SK-N-MC (cell line): Measurements from ENCODE around the gene CHRNA1.

Source experiments
- DNase-seq: peaks from one replicate; pipeline ENCODE4 v3.0.0-alpha.2; 2011; ENCODE audit warnings: low read depth, low spot score
- H3K27ac ChIP-seq: fragments of 200-600 bp; sonication (generic); 2 replicates; pipeline ENCODE4 v1.5.1; 2016; ENCODE audit warnings: mixed run types
- H3K36me3 ChIP-seq: fragments of 200-600 bp; sonication (generic); 2 replicates; pipeline ENCODE4 v1.6.1; 2017; ENCODE audit warnings: antibody characterized with exemption, low read length, mixed read lengths; ENCODE audit not compliant: insufficient read depth
- H3K4me3 ChIP-seq: fragments of 200-600 bp; sonication (generic); 2 replicates; pipeline ENCODE4 v1.5.1; 2016
- H3K9ac ChIP-seq: fragments of 200-600 bp; sonication (generic); 2 replicates; pipeline ENCODE4 v1.8.0; 2017; ENCODE audit warnings: mixed run types, mixed read lengths; ENCODE audit not compliant: insufficient read length
- H3K9me3 ChIP-seq: fragments of 200-600 bp; sonication (generic); 2 replicates; pipeline ENCODE4 v1.6.1; 2017; ENCODE audit warnings: low read depth, mild to moderate bottlenecking, antibody characterized with exemption, low read length, moderate library complexity, mixed read lengths
- EZH2 ChIP-seq: fragments of 200-600 bp; sonication (generic); IDR thresholded peaks from one replicate; pipeline ENCODE4 v1.6.1; 2017; ENCODE audit warnings: antibody characterized with exemption
- FOXP2 ChIP-seq: optimal IDR thresholded peaks from 2 replicates; pipeline ENCODE3; 2011; ENCODE audit warnings: mild to moderate bottlenecking, moderate library complexity; ENCODE audit not compliant: insufficient read depth; ENCODE audit errors: extremely low read length, control extremely low read depth
- POLR2AphosphoS5 ChIP-seq: IDR thresholded peaks from 2 replicates; pipeline ENCODE4 v1.6.1; 2012; ENCODE audit warnings: mild to moderate bottlenecking, low read depth, low read length, borderline replicate concordance

The CHRNA1 gene

DNA sequence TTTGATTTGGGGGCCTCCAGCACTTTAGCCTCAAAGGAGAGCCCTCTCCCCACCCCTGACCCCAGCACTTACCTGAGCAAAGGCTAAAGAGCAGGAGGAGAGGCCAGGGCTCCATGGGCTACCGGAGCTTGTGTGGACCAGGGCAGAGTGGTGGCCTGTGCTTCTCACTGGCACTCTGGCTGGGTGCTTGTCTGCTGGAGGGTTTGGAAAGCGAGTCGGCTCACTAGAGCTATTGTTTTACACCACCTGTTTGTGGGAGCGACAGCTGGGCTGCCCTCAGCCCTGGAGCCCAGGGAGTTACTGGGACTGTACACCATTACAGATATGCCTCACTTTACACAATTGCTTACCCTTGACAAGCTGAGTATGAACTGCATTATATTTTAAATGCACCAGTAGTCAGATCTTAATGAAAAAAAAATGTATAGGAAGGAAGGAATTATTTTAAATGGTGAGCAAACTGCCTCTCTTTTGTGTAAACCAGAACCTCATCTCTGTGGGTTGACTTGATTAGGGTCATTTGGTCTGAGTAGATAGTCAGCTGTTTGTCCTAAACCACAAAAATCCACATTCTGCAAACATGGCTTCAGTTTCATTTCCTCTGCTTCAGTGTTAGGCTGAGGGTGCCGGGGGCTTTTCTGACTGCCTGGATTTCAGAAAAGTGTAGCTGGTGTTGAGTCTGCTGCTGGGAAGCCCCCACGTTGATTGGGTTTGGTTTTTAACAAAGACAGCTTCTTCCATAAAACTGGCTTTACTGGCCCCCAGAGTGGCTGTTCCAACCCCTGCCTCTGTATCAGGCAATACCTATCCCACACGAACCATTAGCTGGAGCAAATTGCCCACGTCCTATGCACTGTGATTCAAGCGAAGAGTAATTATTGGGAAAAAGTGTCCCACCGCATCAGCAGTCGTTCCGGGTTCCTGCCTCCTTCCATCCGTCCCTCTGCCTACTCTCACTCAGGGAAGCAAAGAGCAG, at the start of gene CHRNA1:
TSS of gene CHRNA1 (minus strand) at position 193 of the 976 bp plus-strand sequence. CDS start at position 115, 78 bp downstream.
- Histone ChIP-seq H3K27ac (no peak within 1 kb of the TSS), H3K9ac (no peak within 1 kb of the TSS), H3K9me3 (no peaks in the 10 kb centered on the region), H3K36me3 (no peaks in the 10 kb centered on the region), H3K4me3 (no peak within 1 kb of the TSS)
- DNase-seq: no peak
- no peak for TF ChIP-seq POLR2AphosphoS5
- TF ChIP-seq FOXP2: no peak
- TF ChIP-seq EZH2: no peak

DNA sequence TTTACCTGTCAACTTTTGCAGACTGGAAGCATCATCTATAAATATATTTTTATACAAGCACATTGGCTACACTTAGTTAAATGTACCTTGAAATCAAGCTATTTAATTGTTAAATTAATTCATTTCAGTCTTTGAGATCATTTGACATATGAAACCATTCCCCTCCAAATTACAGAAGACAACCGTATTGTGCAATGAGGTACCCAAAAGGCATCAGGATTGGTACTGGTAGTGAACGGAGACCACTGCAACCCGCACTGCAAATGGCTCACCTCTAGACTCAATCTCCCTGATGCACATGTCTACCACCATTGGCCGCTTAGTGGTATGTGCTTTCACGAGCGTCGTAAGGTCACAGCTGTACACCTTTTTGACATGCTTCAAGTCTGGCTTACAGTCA, 47.8 kb upstream of the CHRNA1 start:
- Histone ChIP-seq H3K4me3 (no peak overlapping the region), H3K27ac (no peak overlapping the region), H3K9me3 (no peaks in the 10 kb centered on the region), H3K36me3 (peaks cover 12% of the 10 kb centered on the region), H3K9ac (no peak overlapping the region)
- no peak for DNase-seq
- TF ChIP-seq EZH2 (no peak), POLR2AphosphoS5 (no peak), FOXP2 (no peak)

DNA sequence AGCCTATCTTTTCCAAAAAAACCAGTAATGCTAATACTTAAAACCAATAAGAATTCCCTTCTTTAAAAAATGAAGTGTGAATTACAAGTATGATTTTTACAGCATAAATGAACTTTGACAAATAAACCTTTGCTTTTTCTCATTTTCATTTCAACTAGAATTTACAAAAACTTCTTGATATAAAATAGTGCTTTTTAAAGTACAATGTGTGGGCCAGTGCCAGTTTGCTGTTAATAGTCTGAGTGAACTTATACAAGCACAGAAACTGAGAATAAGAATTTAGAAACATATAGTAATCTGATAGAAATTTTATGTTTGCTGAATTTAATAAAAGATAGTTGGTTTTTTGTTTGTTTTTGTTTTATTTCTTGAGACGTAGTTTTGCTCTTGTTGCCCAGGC, 43.7 kb upstream of the CHRNA1 start:
- Histone ChIP-seq H3K27ac (peak overlapping the region; percentile 86), H3K36me3 (peaks cover 12% of the 10 kb centered on the region), H3K9me3 (no peaks in the 10 kb centered on the region), H3K4me3 (peak overlapping the region; percentile 40; the same call in 1 of the 2 replicates), H3K9ac (peak overlapping the region; percentile 42)
- DNase-seq: no peak
- no peak for TF ChIP-seq EZH2
- TF ChIP-seq FOXP2: no peak
- no peak for TF ChIP-seq POLR2AphosphoS5

GRCh38 chr2:174805803-174806202, 41.5 kb upstream of the CHRNA1 start:
- Histone ChIP-seq H3K36me3 (peaks cover 20% of the 10 kb centered on the region), H3K4me3 (no peak overlapping the region), H3K9me3 (no peaks in the 10 kb centered on the region), H3K27ac (no peak overlapping the region), H3K9ac (no peak overlapping the region)
- TF ChIP-seq EZH2 (no peak), FOXP2 (no peak), POLR2AphosphoS5 (no peak)
- no peak for DNase-seq

DNA sequence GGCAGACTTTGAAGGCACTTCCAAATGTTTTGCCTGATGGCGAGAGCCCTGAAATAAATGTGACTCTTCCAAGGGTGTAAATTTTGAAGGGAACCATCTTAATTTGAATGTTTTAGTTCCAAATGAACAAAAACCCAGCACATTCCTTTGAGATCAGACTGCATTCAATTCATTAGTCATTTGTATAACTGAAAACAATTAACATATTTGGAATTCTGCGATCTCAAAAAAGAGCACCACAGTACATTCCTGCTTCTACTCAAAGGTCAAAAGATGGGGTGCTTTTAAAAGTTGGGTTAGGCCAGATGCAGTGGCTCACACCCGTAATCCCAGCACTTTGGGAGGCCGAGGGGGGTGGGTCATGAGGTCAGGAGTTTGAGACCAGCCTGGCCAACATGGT, 38.2 kb upstream of the CHRNA1 start:
- H3K9me3 ChIP-seq: no peaks in the 10 kb centered on the region; the same call in 1 of the 2 replicates
- peaks cover 29% of the 10 kb centered on the region for H3K36me3 ChIP-seq
- H3K27ac ChIP-seq: no peak overlapping the region
- no peak for TF ChIP-seq FOXP2
- TF ChIP-seq EZH2: no peak
- no peak for TF ChIP-seq POLR2AphosphoS5
- H3K4me3 ChIP-seq: no peak overlapping the region
- no peak for DNase-seq
- H3K9ac ChIP-seq: no peak overlapping the region

DNA sequence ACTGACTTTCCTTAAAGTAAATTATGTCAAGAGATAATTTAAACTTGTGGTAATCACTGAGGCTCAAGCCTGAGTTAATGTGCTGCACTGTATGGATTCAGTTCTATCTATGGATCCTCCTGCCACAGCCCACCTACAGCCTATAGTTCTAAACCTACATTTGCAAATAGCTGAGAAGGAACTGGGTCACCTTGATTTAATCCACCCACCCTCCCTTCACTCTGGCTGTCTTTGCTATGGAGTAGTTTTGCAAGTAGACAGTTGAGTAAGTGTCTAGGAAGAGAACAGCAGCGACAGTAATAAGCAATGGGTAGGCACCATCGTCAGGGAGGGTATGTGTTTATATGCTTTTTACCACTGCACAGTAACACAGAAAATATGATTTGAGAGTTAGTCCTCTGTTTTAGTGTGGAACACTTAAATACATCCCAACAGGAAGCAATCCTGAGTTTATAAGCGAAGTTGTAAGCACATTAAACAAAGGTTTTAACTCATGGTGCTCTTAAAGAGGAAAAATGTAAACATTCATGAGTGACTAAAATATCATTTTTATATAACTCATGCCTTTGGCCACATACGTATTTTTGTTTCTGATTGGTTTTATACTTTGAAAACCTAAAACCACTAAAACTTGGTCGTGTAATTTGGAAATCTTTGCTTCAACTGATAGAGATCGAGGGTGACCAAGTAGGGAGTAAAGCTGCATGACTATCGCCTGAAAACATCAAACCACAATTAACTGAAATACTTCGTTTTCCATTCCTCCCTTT, 36.3 kb upstream of the CHRNA1 start:
- DNase-seq: no peak
- Histone ChIP-seq H3K36me3 (peaks cover 29% of the 10 kb centered on the region), H3K27ac (peak overlapping the region; percentile 19; the same call in 1 of the 2 replicates), H3K4me3 (no peak overlapping the region), H3K9me3 (no peaks in the 10 kb centered on the region; the same call in 1 of the 2 replicates), H3K9ac (no peak overlapping the region)
- TF ChIP-seq EZH2 (no peak), POLR2AphosphoS5 (no peak), FOXP2 (no peak)

DNA sequence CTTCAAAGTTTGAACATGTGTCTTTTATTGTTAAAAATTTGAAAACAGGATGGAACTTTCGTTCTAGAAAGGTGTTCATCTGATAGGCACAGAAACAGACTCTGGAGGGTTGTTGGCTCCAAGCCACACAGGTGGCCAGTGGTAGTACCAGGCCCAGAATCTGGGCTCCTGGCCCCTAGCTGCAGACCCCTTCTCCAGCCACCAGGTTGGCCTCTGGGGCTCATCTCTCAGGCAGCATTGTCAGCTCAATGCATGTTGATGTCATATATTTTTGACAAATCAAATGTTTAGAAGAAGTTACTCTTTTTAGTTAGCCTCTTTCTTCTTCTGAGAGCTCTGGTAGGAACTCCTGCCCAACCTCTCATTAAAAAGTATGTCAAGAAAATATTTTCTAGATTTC, 34.5 kb upstream of the CHRNA1 start:
- Histone ChIP-seq H3K4me3 (no peak overlapping the region; the same call in 1 of the 2 replicates), H3K27ac (peak overlapping the region; percentile 83), H3K9ac (no peak overlapping the region), H3K36me3 (peaks cover 29% of the 10 kb centered on the region), H3K9me3 (no peaks in the 10 kb centered on the region; the same call in 1 of the 2 replicates)
- no peak for DNase-seq
- TF ChIP-seq EZH2: no peak
- no peak for TF ChIP-seq POLR2AphosphoS5
- TF ChIP-seq FOXP2: no peak

DNA sequence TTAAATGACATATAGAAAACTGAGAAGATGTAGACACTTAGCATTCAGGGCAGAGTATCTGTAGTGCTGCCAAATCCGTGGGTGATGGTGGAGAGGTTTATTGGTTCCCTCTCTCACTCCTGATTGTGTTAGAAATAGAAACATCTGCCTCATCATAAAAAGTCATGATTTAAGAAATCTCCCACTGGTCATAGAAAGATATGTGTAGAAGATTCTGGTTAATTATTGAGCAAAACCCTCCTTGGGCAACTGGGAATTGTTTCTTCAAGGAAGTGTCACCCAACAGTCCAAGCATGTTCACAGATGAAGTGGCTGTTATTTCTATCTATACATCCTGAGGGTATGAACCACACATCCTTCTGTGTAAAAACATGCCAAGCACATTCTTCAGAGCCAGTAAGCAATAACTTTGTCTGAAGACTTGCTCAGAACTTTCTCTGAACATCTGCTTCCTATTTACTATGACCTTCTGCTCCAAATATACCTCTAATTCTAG, 33.6 kb upstream of the CHRNA1 start:
- H3K9me3 ChIP-seq: no peaks in the 10 kb centered on the region; the same call in 1 of the 2 replicates
- peak overlapping the region; percentile 14 for H3K4me3 ChIP-seq
- no peak overlapping the region for H3K9ac ChIP-seq
- H3K27ac ChIP-seq: peak overlapping the region; percentile 83
- peaks cover 29% of the 10 kb centered on the region for H3K36me3 ChIP-seq
- DNase-seq: peak; percentile 63
- TF ChIP-seq POLR2AphosphoS5 (no peak), EZH2 (no peak), FOXP2 (no peak)
